ENCODE data around the gene AGBL1.

Gene AGBL1

GRCh38 chr15:86659724-86660411 lies 580.2 kb downstream of the AGBL1 start:
- DNase-seq = no peak

GRCh38 chr15:86661580-86661979 lies 581.9 kb downstream of the AGBL1 start:
- DNase-seq = no peak

GRCh38 chr15:86663304-86663703 lies 583.6 kb downstream of the AGBL1 start:
- no peak for DNase-seq

GRCh38 chr15:86663979-86664378 lies 584.3 kb downstream of the AGBL1 start:
- DNase-seq = no peak

GRCh38 chr15:86664581-86664980 lies 584.9 kb downstream of the AGBL1 start:
- DNase-seq = no peak

- DNase-seq = no peak
Measured at GRCh38 chr15:86676002-86676401, 596.3 kb downstream of the AGBL1 start.

- DNase-seq = no peak
Measured at GRCh38 chr15:86677278-86677677, 597.6 kb downstream of the AGBL1 start.

GRCh38 chr15:86685263-86685662 lies 605.6 kb downstream of the AGBL1 start:
- DNase-seq = no peak

GRCh38 chr15:86689006-86689405 lies 609.3 kb downstream of the AGBL1 start:
- no peak for DNase-seq

- no peak for DNase-seq
Measured at GRCh38 chr15:86690566-86690965, 610.9 kb downstream of the AGBL1 start.

GRCh38 chr15:86691091-86691663 lies 611.5 kb downstream of the AGBL1 start:
- no peak for DNase-seq

GRCh38 chr15:86700864-86701610 lies 621.4 kb downstream of the AGBL1 start:
- no peak for DNase-seq

- DNase-seq = no peak
Measured at GRCh38 chr15:86701611-86701963, 621.9 kb downstream of the AGBL1 start.

GRCh38 chr15:86706813-86707212 lies 627.1 kb downstream of the AGBL1 start:
- no peak for DNase-seq

- no peak for DNase-seq
Measured at GRCh38 chr15:86711476-86711875, 631.8 kb downstream of the AGBL1 start.

GRCh38 chr15:86714241-86714640 lies 634.6 kb downstream of the AGBL1 start:
- DNase-seq = no peak

GRCh38 chr15:86725628-86726027 lies 646.0 kb downstream of the AGBL1 start:
- no peak for DNase-seq

GRCh38 chr15:86735247-86736040 lies 655.8 kb downstream of the AGBL1 start:
- DNase-seq = no peak

GRCh38 chr15:86741917-86742316 lies 662.2 kb downstream of the AGBL1 start:
- DNase-seq = no peak

GRCh38 chr15:86743283-86743903 lies 663.7 kb downstream of the AGBL1 start:
- no peak for DNase-seq

- DNase-seq = no peak
Measured at GRCh38 chr15:86744198-86744780, 664.6 kb downstream of the AGBL1 start.

- no peak for DNase-seq
Measured at GRCh38 chr15:86751116-86751515, 671.4 kb downstream of the AGBL1 start.

- no peak for DNase-seq
Measured at GRCh38 chr15:86754846-86755245, 675.2 kb downstream of the AGBL1 start.
